Neural cell (in vitro differentiated cells): ENCODE measurements around the gene TTC23. TPM values are rescaled to one million over a fixed set of nuclear protein-coding genes. Genes with fewer than 3 reads are reported as not detected.

Experiments
- H2AFZ ChIP-seq: fragments of 200-600, 300-800 bp; sonication (generic), shearing (Covaris generic); 2 replicates; pipeline ENCODE4 v1.6.0; 2014; ENCODE audit warnings: low read depth, mild to moderate bottlenecking, antibody characterized with exemption, low read length, moderate library complexity
- H3F3A ChIP-seq: fragments of 200-600 bp; shearing (Covaris generic); 2 replicates; pipeline ENCODE4 v1.6.1; 2016; ENCODE audit warnings: mild to moderate bottlenecking, moderate library complexity, mixed read lengths, antibody characterized with exemption, low read length; ENCODE audit not compliant: insufficient read depth, poor library complexity, severe bottlenecking
- H3K27ac ChIP-seq: fragments of 200-600, 300-800 bp; sonication (generic), shearing (Covaris generic); 2 replicates; pipeline ENCODE4 v1.5.1; 2014; ENCODE audit warnings: mild to moderate bottlenecking, low read length, moderate library complexity
- H3K27me3 ChIP-seq: fragments of 300-800, 200-600 bp; sonication (generic), shearing (Covaris generic); 2 replicates; pipeline ENCODE4 v1.6.0; 2014; ENCODE audit warnings: mild to moderate bottlenecking, low read depth, low read length, moderate library complexity; ENCODE audit not compliant: insufficient read depth
- H3K36me3 ChIP-seq: fragments of 300-800, 200-600 bp; sonication (generic), shearing (Covaris generic); 2 replicates; pipeline ENCODE4 v1.5.1; 2014; ENCODE audit warnings: mild to moderate bottlenecking, antibody characterized with exemption, low read length, moderate library complexity; ENCODE audit not compliant: insufficient read depth
- H3K4me2 ChIP-seq: fragments of 300-800, 200-600 bp; sonication (generic), shearing (Covaris generic); 2 replicates; pipeline ENCODE4 v1.6.0; 2014; ENCODE audit warnings: mild to moderate bottlenecking, low read length
- H3K4me3 ChIP-seq: fragments of 300-800, 200-600 bp; sonication (generic), shearing (Covaris generic); 2 replicates; pipeline ENCODE4 v1.5.1; 2014; ENCODE audit warnings: mild to moderate bottlenecking, low read length, moderate library complexity
- H3K79me2 ChIP-seq: fragments of 200-600 bp; shearing (Covaris generic); replicated peaks from 2 replicates; pipeline ENCODE4 v1.6.0; 2014; ENCODE audit warnings: mild to moderate bottlenecking, low read length, moderate library complexity; ENCODE audit not compliant: insufficient read depth
- H3K9ac ChIP-seq: fragments of 300-800, 200-600 bp; sonication (generic), shearing (Covaris generic); 2 replicates; pipeline ENCODE4 v1.6.1; 2016; ENCODE audit warnings: mild to moderate bottlenecking, low read length, mixed read lengths
- H3K9me2 ChIP-seq: fragments of 200-600 bp; shearing (Covaris generic); 2 replicates; pipeline ENCODE4 v1.6.1; 2016; ENCODE audit warnings: mild to moderate bottlenecking, low read length, mixed read lengths; ENCODE audit not compliant: insufficient read depth
- H3K9me3 ChIP-seq: fragments of 200-600, 300-800 bp; sonication (generic), shearing (Covaris generic); 2 replicates; pipeline ENCODE4 v1.6.1; 2016; ENCODE audit warnings: mild to moderate bottlenecking, mixed run types, low read length, moderate library complexity, mixed read lengths
- H4K20me1 ChIP-seq: fragments of 200-600 bp; shearing (Covaris generic); 2 replicates; pipeline ENCODE4 v1.6.1; 2016; ENCODE audit warnings: mild to moderate bottlenecking, mixed run types; ENCODE audit not compliant: insufficient read depth
- EP300 ChIP-seq: fragments of 450-650 bp; conservative IDR thresholded peaks from 2 replicates; pipeline ENCODE4 v1.6.1; 2014; ENCODE audit warnings: antibody characterized with exemption, mild to moderate bottlenecking, moderate library complexity; ENCODE audit not compliant: poor library complexity, severe bottlenecking
- EZH2 ChIP-seq: fragments of 200-600, 300-800 bp; shearing (Covaris generic), sonication (generic); IDR thresholded peaks from 2 replicates; pipeline ENCODE4 v1.6.1; 2014; ENCODE audit warnings: antibody characterized with exemption, low read length, borderline replicate concordance, mild to moderate bottlenecking; ENCODE audit not compliant: insufficient read depth, poor library complexity, severe bottlenecking
- MXI1 ChIP-seq: fragments of 450-650 bp; conservative IDR thresholded peaks from 2 replicates; pipeline ENCODE4 v1.6.1; 2014; ENCODE audit warnings: antibody characterized with exemption, mild to moderate bottlenecking; ENCODE audit not compliant: poor library complexity, severe bottlenecking
- POLR2AphosphoS5 ChIP-seq: IDR thresholded peaks from 2 replicates; pipeline ENCODE4 v1.6.1; 2012
- RAD21 ChIP-seq: fragments of 450-650 bp; conservative IDR thresholded peaks from 2 replicates; pipeline ENCODE4 v1.6.1; 2014; ENCODE audit warnings: antibody characterized with exemption, mild to moderate bottlenecking, moderate library complexity
- SMC3 ChIP-seq: fragments of 450-650 bp; conservative IDR thresholded peaks from 2 replicates; pipeline ENCODE4 v1.6.1; 2014; ENCODE audit warnings: antibody characterized with exemption, mild to moderate bottlenecking, moderate library complexity; ENCODE audit not compliant: poor library complexity
- TAF1 ChIP-seq: IDR thresholded peaks from 2 replicates; pipeline ENCODE4 v1.6.1; 2012; ENCODE audit warnings: low read depth
- polyA plus RNA-seq: library from polyadenylated mRNA; depleted of rRNA; stranded (reverse); fragments of >200 nt; gene quantifications from 2 replicates; pipeline ENCODE4 v1.2.3, GENCODE V29; 2014
- TF ChIP-seq, protein P1 (sequence below): IDR thresholded peaks from 2 replicates; pipeline ENCODE4 v1.6.1; 2012; ENCODE audit warnings: borderline replicate concordance
- TF ChIP-seq, protein P2 (sequence below): fragments of 450-650 bp; IDR thresholded peaks from 2 replicates; pipeline ENCODE4 v1.5.1; 2014; ENCODE audit warnings: antibody characterized with exemption, mild to moderate bottlenecking, moderate library complexity; ENCODE audit not compliant: poor library complexity, severe bottlenecking

The TTC23 gene
- polyA plus RNA-seq, 1 donor from 2014 or later = 6.2 TPM

DNA sequence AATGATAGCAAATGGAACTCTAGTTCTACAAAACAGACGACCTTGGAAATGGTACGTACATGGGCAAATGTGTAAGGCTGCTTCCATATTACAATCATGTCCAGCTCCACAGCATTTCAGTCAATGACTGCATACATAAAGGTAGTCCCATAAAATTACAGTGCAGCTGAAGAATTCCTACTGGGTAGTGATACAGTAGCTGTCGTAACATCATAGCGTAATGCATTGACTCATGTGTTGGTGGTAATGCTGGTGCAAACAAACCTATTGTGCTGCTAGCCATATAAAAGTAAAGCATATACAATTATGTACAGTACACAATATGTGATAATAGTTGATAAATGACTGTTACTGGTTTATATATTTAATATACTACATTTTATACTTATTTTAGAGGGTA lies 18.5 kb downstream of the TTC23 start:
- no peak overlapping the region for H2AFZ ChIP-seq
- no peak overlapping the region for H3K4me3 ChIP-seq
- no peaks in the 10 kb centered on the region for H3K36me3 ChIP-seq
- TF ChIP-seq, protein P1, sequence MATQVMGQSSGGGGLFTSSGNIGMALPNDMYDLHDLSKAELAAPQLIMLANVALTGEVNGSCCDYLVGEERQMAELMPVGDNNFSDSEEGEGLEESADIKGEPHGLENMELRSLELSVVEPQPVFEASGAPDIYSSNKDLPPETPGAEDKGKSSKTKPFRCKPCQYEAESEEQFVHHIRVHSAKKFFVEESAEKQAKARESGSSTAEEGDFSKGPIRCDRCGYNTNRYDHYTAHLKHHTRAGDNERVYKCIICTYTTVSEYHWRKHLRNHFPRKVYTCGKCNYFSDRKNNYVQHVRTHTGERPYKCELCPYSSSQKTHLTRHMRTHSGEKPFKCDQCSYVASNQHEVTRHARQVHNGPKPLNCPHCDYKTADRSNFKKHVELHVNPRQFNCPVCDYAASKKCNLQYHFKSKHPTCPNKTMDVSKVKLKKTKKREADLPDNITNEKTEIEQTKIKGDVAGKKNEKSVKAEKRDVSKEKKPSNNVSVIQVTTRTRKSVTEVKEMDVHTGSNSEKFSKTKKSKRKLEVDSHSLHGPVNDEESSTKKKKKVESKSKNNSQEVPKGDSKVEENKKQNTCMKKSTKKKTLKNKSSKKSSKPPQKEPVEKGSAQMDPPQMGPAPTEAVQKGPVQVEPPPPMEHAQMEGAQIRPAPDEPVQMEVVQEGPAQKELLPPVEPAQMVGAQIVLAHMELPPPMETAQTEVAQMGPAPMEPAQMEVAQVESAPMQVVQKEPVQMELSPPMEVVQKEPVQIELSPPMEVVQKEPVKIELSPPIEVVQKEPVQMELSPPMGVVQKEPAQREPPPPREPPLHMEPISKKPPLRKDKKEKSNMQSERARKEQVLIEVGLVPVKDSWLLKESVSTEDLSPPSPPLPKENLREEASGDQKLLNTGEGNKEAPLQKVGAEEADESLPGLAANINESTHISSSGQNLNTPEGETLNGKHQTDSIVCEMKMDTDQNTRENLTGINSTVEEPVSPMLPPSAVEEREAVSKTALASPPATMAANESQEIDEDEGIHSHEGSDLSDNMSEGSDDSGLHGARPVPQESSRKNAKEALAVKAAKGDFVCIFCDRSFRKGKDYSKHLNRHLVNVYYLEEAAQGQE = no peak
- TF ChIP-seq RAD21 (no peak), TAF1 (no peak), EP300 (no peak), SMC3 (no peak), MXI1 (no peak), POLR2AphosphoS5 (no peak), EZH2 (no peak)
- TF ChIP-seq, protein P2, sequence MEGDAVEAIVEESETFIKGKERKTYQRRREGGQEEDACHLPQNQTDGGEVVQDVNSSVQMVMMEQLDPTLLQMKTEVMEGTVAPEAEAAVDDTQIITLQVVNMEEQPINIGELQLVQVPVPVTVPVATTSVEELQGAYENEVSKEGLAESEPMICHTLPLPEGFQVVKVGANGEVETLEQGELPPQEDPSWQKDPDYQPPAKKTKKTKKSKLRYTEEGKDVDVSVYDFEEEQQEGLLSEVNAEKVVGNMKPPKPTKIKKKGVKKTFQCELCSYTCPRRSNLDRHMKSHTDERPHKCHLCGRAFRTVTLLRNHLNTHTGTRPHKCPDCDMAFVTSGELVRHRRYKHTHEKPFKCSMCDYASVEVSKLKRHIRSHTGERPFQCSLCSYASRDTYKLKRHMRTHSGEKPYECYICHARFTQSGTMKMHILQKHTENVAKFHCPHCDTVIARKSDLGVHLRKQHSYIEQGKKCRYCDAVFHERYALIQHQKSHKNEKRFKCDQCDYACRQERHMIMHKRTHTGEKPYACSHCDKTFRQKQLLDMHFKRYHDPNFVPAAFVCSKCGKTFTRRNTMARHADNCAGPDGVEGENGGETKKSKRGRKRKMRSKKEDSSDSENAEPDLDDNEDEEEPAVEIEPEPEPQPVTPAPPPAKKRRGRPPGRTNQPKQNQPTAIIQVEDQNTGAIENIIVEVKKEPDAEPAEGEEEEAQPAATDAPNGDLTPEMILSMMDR = no peak
- no peaks in the 10 kb centered on the region for H4K20me1 ChIP-seq
- no peaks in the 10 kb centered on the region for H3K9me3 ChIP-seq
- no peaks in the 10 kb centered on the region for H3K9me2 ChIP-seq
- no peaks in the 10 kb centered on the region for H3F3A ChIP-seq
- H3K79me2 ChIP-seq = no peaks in the 10 kb centered on the region
- H3K27me3 ChIP-seq = no peaks in the 10 kb centered on the region
- no peak overlapping the region for H3K4me2 ChIP-seq
- no peak overlapping the region for H3K9ac ChIP-seq
- no peak overlapping the region for H3K27ac ChIP-seq

DNA sequence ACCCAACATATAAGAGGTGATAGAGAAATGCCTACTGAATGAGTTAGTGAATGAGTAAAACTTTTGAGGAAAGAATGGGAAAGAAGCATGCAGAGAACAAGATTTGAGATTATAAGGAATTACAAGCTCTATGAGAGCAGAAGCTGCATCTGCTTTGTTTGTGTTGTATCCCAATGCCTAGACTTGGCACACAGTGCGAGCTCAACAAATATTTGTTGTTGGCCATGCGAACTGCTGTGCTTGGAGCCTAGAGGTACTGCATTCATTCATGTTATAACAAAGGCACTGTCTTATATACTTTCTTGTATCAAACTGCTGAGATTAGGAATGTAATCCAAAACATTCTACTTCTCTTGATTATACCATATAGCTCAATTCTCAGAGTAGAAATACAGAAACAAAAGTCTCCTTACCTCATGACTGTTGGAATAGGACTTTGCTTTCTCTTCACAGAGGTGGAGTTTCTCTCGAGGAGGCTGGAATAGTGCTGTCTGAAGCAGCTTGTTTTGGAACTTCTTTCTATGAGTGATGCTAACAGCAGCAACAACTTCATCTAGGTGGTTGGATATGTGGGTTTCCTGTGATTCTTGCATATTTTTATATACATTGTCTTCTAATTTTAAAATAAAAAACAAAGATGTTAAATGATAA lies 21.1 kb downstream of the TTC23 start:
- Histone ChIP-seq H4K20me1 (no peaks in the 10 kb centered on the region), H2AFZ (no peak overlapping the region), H3K27ac (no peak overlapping the region), H3K36me3 (no peaks in the 10 kb centered on the region), H3F3A (no peaks in the 10 kb centered on the region), H3K9me2 (no peaks in the 10 kb centered on the region), H3K4me3 (no peak overlapping the region), H3K79me2 (no peaks in the 10 kb centered on the region), H3K9ac (no peak overlapping the region), H3K4me2 (no peak overlapping the region), H3K27me3 (no peaks in the 10 kb centered on the region), H3K9me3 (no peaks in the 10 kb centered on the region)
- TF ChIP-seq, protein P1 = no peak
- TF ChIP-seq TAF1 (no peak), MXI1 (no peak), EP300 (no peak), EZH2 (no peak), POLR2AphosphoS5 (no peak), SMC3 (no peak)
